OCI-LY7 (cell line): Measurements from ENCODE around the gene C16orf78. TPM values are rescaled to one million over a fixed set of nuclear protein-coding genes. Genes with fewer than 3 reads are reported as not detected.

Experiments used
- BruUV-seq: library from RNA; stranded (reverse); fragments of 400-500 nt; replicated peaks from 2 replicates; lab custom pipeline; 2021; lab: Mats Ljungman, UMichigan
- CTCF ChIA-PET: fragments of 300-600 bp; sonication (Branson Sonifier 250); formaldehyde crosslinking; loops from one replicate; lab custom pipeline; 2022; ENCODE audit warnings: antibody characterized with exemption; ENCODE audit not compliant: unreplicated experiment; lab: Charles Lee
- POLR2A ChIA-PET: fragments of 300-600 bp; sonication (Branson Sonifier 250); formaldehyde crosslinking; loops from one replicate; lab custom pipeline; 2022; ENCODE audit warnings: antibody characterized with exemption; lab: Charles Lee
- DNase-seq: peaks from one replicate; pipeline ENCODE4 v3.0.0-alpha.2; 2015; ENCODE audit warnings: low spot score
- H2AFZ ChIP-seq: fragments of 200-600 bp; sonication (generic), shearing (Covaris generic); 2 replicates; pipeline ENCODE4 v1.6.1; 2014; ENCODE audit warnings: mild to moderate bottlenecking, antibody characterized with exemption, low read length, moderate library complexity
- H3K27ac ChIP-seq: fragments of 200-600 bp; sonication (generic); 2 replicates; pipeline ENCODE4 v1.5.1; 2014; ENCODE audit warnings: mixed run types, low read depth, mild to moderate bottlenecking, moderate library complexity, low read length, inconsistent platforms; ENCODE audit not compliant: poor library complexity, severe bottlenecking
- H3K36me3 ChIP-seq: fragments of 200-600 bp; sonication (generic); 2 replicates; pipeline ENCODE4 v1.6.1; 2014; ENCODE audit warnings: mild to moderate bottlenecking, antibody characterized with exemption, low read length, moderate library complexity, mixed read lengths; ENCODE audit not compliant: insufficient read depth
- H3K4me1 ChIP-seq: fragments of 200-600 bp; sonication (generic); 2 replicates; pipeline ENCODE4 v1.5.1; 2014; ENCODE audit warnings: mild to moderate bottlenecking, low read length; ENCODE audit not compliant: insufficient read depth, poor library complexity, severe bottlenecking
- H3K4me2 ChIP-seq: fragments of 200-600 bp; sonication (generic); 2 replicates; pipeline ENCODE4 v1.6.1; 2014; ENCODE audit warnings: mild to moderate bottlenecking, low read length
- H3K4me3 ChIP-seq: fragments of 200-600 bp; sonication (generic); 2 replicates; pipeline ENCODE4 v1.5.1; 2014; ENCODE audit warnings: mild to moderate bottlenecking, low read depth, low read length; ENCODE audit not compliant: poor library complexity, severe bottlenecking
- H3K79me2 ChIP-seq: fragments of 200-600 bp; sonication (generic); 2 replicates; pipeline ENCODE4 v1.6.1; 2016; ENCODE audit warnings: low read depth, mild to moderate bottlenecking, low read length, moderate library complexity, mixed read lengths; ENCODE audit not compliant: insufficient read depth
- H3K9me2 ChIP-seq: fragments of 200-600 bp; sonication (generic); 2 replicates; pipeline ENCODE4 v1.6.1; 2016; ENCODE audit warnings: mild to moderate bottlenecking, low read length, mixed read lengths; ENCODE audit not compliant: insufficient read depth
- H3K9me3 ChIP-seq: fragments of 200-600 bp; sonication (generic); 2 replicates; pipeline ENCODE4 v1.6.1; 2014; ENCODE audit warnings: mild to moderate bottlenecking, mixed run types, low read length, mixed read lengths
- H4K20me1 ChIP-seq: fragments of 200-600 bp; sonication (generic); 2 replicates; pipeline ENCODE4 v1.6.1; 2014; ENCODE audit warnings: mild to moderate bottlenecking, antibody characterized with exemption, low read length, moderate library complexity, mixed read lengths; ENCODE audit not compliant: insufficient read depth
- CTCF ChIP-seq: fragments of 200-600 bp; sonication (generic); conservative IDR thresholded peaks from 2 replicates; pipeline ENCODE4 v1.5.1; 2014; ENCODE audit warnings: mild to moderate bottlenecking, antibody characterized with exemption, low read length, moderate library complexity, mixed read lengths
- EZH2phosphoT487 ChIP-seq: fragments of 200-600 bp; sonication (generic); IDR thresholded peaks from 2 replicates; pipeline ENCODE4 v1.6.1; 2018; ENCODE audit warnings: low read depth, borderline replicate concordance, mild to moderate bottlenecking, mixed run types, antibody characterized with exemption, low read length, moderate library complexity, mixed read lengths
- intact Hi-C: fragments of 100-400 bp; cut with micrococcal nuclease; formaldehyde crosslinking; loops from one replicate; pipeline ENCODE4 v1.10.0; 2022; ENCODE audit not compliant: unreplicated experiment
- total RNA-seq, 2 experiments: library from RNA; depleted of rRNA in 1 of 2; stranded (reverse); fragments of >200 nt in 1 of 2; shearing (Covaris generic) in 1 of 2; gene quantifications; 2 replicates each; pipeline ENCODE4 v1.2.3, GENCODE V29; 2014 to 2022

The C16orf78 gene
- total RNA-seq, 2 experiments from 2014 or later: not detected

GRCh38 chr16:49362230-49362629 is 11.4 kb upstream of the C16orf78 start:
- DNase-seq: no peak
- H3K4me1 ChIP-seq: peaks cover 25% of the 10 kb centered on the region
- no peaks in the 10 kb centered on the region for H3K9me2 ChIP-seq
- H3K4me2 ChIP-seq: no peak overlapping the region
- BruUV-seq: no TSS peak
- POLR2A ChIA-PET: interaction anchor here (0.8 kb wide), 1 partner anchor 9 kb away, joined by 3 read pairs; no protein-coding TSS in a partner anchor
- H3K36me3 ChIP-seq: no peaks in the 10 kb centered on the region; the same call in 1 of the 2 replicates
- intact Hi-C loops: no loop called here
- H3K27ac ChIP-seq: no peak overlapping the region
- peaks cover 7% of the 10 kb centered on the region; the same call in 1 of the 2 replicates for H3K9me3 ChIP-seq
- H4K20me1 ChIP-seq: no peaks in the 10 kb centered on the region
- H3K4me3 ChIP-seq: no peak overlapping the region
- no peak for TF ChIP-seq EZH2phosphoT487
- no peak for TF ChIP-seq CTCF
- CTCF ChIA-PET: no interaction called here
- H3K79me2 ChIP-seq: no peaks in the 10 kb centered on the region
- no peak overlapping the region for H2AFZ ChIP-seq

GRCh38 chr16:49365711-49366509 is 7.7 kb upstream of the C16orf78 start:
- H3K36me3 ChIP-seq: no peaks in the 10 kb centered on the region; the same call in 1 of the 2 replicates
- ChIA-PET CTCF (interaction anchor here (0.6 kb wide), 2 partner anchors 126 to 373 kb away, joined by 3 to 9 read pairs; no protein-coding TSS in a partner anchor), POLR2A (interaction anchor here (0.9 to 3.6 kb wide), 8 partner anchors 10 to 46 kb away, joined by 3 to 24 read pairs (median 4); no protein-coding TSS in a partner anchor)
- H3K4me3 ChIP-seq: peak overlapping the region; percentile 30
- no peaks in the 10 kb centered on the region for H4K20me1 ChIP-seq
- BruUV-seq: no TSS peak
- H3K9me3 ChIP-seq: peaks cover 16% of the 10 kb centered on the region; the same call in 1 of the 2 replicates
- peak; percentile 63 for DNase-seq
- intact Hi-C loops: loop anchor here (1.0 kb wide), 1 partner anchor 33 kb away; no protein-coding TSS in a partner anchor
- no peak for TF ChIP-seq CTCF
- peaks cover 41% of the 10 kb centered on the region for H3K4me1 ChIP-seq
- H3K9me2 ChIP-seq: no peaks in the 10 kb centered on the region
- peak overlapping the region; percentile 72; the same call in 1 of the 2 replicates for H2AFZ ChIP-seq
- H3K27ac ChIP-seq: peak overlapping the region; percentile 94
- no peaks in the 10 kb centered on the region for H3K79me2 ChIP-seq
- H3K4me2 ChIP-seq: peak overlapping the region; percentile 72
